Choroid plexus epithelial cell (primary cell): ENCODE measurements around the gene COPS7A.

Experiments
- DNase-seq: peaks from one replicate; pipeline ENCODE4 v3.0.0-alpha.2; 2010; ENCODE audit warnings: low read depth
- H3K4me3 ChIP-seq: 2 replicates; pipeline ENCODE4 v1.5.1; 2011; ENCODE audit warnings: low read depth, mild to moderate bottlenecking, control low read depth, low read length, moderate library complexity
- TF ChIP-seq, protein P1 (sequence below): conservative IDR thresholded peaks from 2 replicates; pipeline ENCODE4 v1.5.1; 2011; ENCODE audit warnings: low read depth, mild to moderate bottlenecking, control low read depth, inconsistent platforms, low read length, moderate library complexity

The COPS7A gene

DNA sequence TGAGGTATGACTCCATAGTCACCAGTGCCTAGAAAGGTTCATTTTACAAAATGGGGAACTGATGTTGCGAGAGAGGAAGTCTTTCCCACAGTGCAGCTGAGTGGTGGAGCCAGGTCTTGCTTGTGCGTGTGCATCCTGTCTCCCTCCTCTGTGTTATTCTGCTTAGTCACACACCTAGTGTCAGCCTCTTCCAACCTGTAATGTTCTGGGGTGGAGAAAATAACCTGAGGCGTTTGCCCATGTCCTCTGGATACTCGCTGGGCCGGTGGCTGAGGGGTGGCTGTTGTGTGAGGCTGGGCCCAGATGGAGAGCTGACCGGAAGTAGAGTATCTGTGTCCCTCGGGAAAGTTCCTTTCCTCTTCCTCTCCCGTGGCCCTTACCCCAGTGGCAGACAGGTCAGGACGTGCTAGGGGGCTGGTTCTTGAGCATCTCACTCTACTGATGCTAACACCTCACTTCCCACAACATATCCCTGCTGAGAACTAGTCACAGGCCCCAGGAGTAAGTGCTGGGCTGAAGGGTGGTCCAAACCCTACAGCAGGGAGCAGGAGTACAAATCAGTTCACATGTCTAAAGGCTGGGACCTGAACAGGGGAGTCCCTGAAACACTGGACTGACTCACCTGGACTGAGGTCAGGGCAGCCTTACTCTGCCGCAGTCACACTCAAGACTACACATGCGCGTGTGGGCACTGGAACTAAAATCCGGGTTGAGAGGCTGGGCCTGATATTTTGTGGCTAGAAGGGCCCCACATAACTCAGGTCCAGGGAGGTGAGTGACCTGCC, 22.1 kb downstream of the COPS7A start:
- DNase-seq = no peak
- no peak overlapping the region for H3K4me3 ChIP-seq
- TF ChIP-seq, protein P1, sequence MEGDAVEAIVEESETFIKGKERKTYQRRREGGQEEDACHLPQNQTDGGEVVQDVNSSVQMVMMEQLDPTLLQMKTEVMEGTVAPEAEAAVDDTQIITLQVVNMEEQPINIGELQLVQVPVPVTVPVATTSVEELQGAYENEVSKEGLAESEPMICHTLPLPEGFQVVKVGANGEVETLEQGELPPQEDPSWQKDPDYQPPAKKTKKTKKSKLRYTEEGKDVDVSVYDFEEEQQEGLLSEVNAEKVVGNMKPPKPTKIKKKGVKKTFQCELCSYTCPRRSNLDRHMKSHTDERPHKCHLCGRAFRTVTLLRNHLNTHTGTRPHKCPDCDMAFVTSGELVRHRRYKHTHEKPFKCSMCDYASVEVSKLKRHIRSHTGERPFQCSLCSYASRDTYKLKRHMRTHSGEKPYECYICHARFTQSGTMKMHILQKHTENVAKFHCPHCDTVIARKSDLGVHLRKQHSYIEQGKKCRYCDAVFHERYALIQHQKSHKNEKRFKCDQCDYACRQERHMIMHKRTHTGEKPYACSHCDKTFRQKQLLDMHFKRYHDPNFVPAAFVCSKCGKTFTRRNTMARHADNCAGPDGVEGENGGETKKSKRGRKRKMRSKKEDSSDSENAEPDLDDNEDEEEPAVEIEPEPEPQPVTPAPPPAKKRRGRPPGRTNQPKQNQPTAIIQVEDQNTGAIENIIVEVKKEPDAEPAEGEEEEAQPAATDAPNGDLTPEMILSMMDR = no peak

DNA sequence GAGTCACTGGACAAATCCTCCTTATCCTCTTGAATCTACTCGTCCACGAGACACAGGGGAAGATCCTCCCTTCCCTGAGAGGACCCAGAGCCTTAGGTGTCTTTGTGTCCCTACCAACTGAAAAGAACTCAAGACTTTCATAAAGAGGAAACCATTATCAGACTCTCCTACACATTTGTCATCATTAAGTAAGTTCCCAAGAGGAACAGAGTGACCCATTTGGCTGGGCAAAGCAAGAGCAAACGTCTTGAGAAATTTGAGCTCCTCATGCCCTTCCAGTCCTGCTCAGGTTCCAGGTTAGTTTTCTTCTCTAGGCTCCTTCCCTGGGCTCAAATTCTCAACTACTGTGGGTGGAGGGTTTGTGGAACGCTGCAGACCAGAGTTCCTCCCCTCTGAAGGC, 23.4 kb downstream of the COPS7A start:
- no peak for DNase-seq
- TF ChIP-seq, protein P1 = no peak
- no peak overlapping the region for H3K4me3 ChIP-seq

DNA sequence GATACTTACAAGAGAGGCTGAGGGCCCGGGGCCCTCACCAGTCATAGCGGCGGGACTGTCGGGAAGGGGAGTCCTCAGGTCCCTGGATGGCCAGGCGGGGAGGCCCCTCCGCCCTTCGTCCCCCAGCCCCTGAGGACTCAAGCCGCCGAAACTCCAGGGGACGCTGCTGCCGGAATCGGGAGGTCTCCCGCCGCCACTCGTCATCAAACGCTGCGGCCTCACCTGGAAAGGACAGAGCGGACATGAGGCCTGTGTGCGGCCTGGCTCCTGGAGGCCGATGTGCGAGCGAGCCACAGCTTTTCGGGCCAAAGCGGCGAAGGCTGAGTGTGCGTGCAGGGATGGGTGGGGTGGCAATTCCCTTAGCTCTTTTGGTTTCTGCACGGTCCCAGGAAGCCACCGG, 24.9 kb downstream of the COPS7A start:
- no peak overlapping the region for H3K4me3 ChIP-seq
- TF ChIP-seq, protein P1 = no peak
- no peak for DNase-seq

DNA sequence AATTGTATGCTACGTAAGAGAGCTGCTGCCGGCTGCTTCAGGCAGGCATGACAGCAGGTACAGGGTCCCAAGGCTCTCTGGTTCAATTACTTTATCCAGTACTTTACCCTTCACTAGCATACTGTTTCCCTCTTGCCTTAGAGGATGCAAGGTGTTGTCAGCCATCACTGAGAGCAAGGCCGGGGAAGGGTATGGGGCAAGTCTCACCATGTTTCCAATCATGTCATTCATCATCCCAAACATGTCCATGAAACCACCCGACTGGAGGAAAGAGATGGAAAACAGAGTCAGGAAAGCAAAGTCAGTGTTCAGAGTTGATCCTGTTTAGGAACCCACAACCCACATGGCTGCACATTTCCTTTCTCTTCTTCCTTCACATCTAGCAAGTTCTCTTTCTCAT, 26.7 kb downstream of the COPS7A start:
- no peak for DNase-seq
- no peak overlapping the region for H3K4me3 ChIP-seq
- TF ChIP-seq, protein P1 = no peak

DNA sequence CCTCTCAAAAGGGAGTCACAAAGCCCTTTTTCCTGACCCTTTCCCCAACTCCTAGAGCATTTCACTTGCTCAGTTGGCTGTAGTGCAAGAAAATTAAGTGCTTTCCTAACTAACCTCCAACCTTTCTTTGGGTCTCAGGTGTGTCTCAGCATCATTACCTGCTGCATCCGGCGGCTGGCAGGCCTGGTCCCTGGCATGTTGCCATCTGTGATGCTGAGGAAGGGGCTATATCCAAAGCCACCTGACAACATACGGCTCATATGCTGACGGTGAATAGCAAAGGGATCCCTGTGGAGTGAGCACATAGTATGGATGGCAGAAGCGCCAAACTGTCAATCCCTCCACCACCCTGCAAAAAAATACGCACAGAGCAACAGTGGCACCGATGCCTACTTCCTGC, 27.9 kb downstream of the COPS7A start:
- TF ChIP-seq, protein P1 = no peak
- peak overlapping the region; percentile 97 for H3K4me3 ChIP-seq
- no peak for DNase-seq

DNA sequence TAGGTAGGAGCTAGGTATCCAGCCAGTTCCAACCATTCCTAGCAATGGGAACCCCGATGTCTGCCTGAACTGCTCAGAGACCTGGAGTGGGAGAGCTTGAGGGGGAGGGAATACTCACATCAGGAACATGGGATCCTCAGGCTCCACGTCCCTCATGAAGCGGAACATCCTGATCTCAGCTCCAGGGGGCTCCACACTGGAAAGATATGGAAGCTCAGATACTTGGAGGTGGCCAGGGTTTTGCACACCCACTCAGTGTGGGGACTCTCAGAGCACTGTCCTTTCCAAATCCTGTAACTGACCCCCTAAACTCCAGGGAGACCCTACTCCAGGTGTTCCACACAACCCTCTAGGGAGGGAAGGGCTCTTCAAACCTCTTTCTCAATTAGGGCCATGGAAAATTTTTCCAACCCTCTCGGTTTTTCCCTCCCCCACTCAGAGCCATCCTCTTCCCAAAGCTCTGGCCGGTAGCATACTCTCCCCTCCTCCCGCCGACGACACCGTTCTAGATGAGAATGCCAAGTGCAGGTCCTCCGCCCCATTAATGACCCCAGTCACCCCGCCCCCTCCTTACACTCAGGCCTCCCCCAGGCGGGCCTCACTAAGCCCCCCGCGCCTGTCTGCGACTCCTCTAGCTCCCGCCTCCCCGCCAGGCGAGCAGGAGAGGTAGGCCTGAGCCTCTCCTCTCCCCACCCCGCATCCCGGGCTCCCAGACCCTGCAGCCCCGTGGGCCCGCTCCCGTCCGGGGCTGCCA, 28.5 kb downstream of the COPS7A start:
- peak overlapping the region; percentile 97 for H3K4me3 ChIP-seq
- TF ChIP-seq, protein P1 = peak; percentile 71
- DNase-seq = peak; percentile 63
